ENCODE results near the gene SPRR2B. TPM values are rescaled to one million over a fixed set of nuclear protein-coding genes. Genes with fewer than 3 reads are reported as not detected.

The SPRR2B gene
- total and polyA plus RNA-seq, 2 donors (not counting 3 experiments of a cell fraction or from before 2014, with no cell fraction given), result not detected

DNA sequence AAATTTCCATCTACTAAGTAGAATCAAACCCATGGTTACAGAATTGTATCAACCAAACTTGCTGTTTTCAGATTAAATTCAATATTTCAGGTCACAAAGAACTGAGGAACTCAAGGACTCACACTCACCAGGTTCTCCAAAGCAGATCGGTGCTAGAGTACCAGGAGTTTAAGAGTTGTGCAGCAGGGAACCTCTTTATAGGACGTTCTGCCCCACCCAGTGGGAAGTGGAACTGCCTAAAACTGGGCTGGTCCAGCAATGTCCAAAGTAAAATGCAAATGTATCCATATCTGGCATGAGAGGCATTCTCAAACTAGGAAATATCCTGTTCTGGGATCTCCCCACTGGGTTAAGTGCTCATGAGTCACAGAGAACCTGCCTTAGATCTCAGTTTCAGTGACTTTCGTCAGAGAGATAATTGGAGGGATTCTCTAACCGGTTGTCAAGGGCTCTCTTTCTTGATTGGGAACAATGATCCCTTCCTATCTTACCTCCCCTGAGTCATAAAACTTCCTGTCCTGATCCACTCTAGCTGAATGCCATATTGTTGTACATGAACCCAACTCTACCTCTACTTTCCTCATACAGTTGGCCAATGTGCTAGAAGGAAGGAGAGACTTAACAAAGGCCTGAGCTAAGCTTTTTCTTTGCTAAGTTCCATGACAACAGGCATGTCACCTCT, 30.3 kb downstream of the SPRR2B start, which contains the start of gene SPRR2D:
TSS of gene SPRR2D (minus strand) at position 171 of the 682 bp plus-strand sequence. CDS start 774 bp downstream, outside the sequence.
- Histone ChIP-seq H3K9ac (replicated peaks; ENCODE audit: extremely low read depth, insufficient read depth, low read length) (no peak within 1 kb of the TSS), H3K4me3 (replicated peaks in 1 of 3; ENCODE audit: insufficient read depth in 1 of 3, low read depth in 1 of 3, low read length in 3 of 3) (no peak within 1 kb of the TSS), H2AFZ (ENCODE audit: low read depth, low read length) (no peak within 1 kb of the TSS), H3K9me1 (replicated peaks; ENCODE audit: control insufficient read depth, extremely low read depth, insufficient read depth, low read length) (no peaks in the 10 kb centered on the region), H3K79me2 (ENCODE audit: control insufficient read depth, insufficient read depth, low read length) (no peaks in the 10 kb centered on the region), H4K20me1 (replicated peaks; ENCODE audit: control insufficient read depth, extremely low read depth, insufficient read depth, low read length) (no peaks in the 10 kb centered on the region), H3K27me3 (ENCODE audit: control insufficient read depth in 2 of 2, insufficient read depth in 2 of 2, low read length in 2 of 2) (no peaks in the 10 kb centered on the region), H3K4me1 (ENCODE audit: control insufficient read depth, extremely low read depth, insufficient read depth, low read length) (no peaks in the 10 kb centered on the region), H3K36me3 (ENCODE audit: control insufficient read depth in 2 of 2, extremely low read depth in 1 of 2, insufficient read depth in 2 of 2, low read length in 2 of 2) (no peaks in the 10 kb centered on the region), H3K27ac (ENCODE audit: insufficient read depth, low read depth, low read length) (no peak within 1 kb of the TSS), H3K4me2 (ENCODE audit: insufficient read depth, low read length) (no peak within 1 kb of the TSS), H3K9me3 (replicated peaks; ENCODE audit: control insufficient read depth, insufficient read depth, low read length) (no peaks in the 10 kb centered on the region)
- POLR2A ChIA-PET, result no interaction called here
- CTCF ChIA-PET, result no interaction called here
- DNase-seq (ENCODE audit: low read depth, low spot score), result no peak
- no peak for FAIRE-seq
- TF ChIP-seq EZH2 (IDR thresholded peaks at IDR 0.05; ENCODE audit: borderline replicate concordance, low read depth, low read length, severe bottlenecking), result no peak
- no peak for TF ChIP-seq POLR2AphosphoS5 (IDR thresholded peaks at IDR 0.05; ENCODE audit: insufficient read depth, low read depth, low read length)
- TF ChIP-seq, protein P1, sequence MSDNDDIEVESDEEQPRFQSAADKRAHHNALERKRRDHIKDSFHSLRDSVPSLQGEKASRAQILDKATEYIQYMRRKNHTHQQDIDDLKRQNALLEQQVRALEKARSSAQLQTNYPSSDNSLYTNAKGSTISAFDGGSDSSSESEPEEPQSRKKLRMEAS (IDR thresholded peaks at IDR 0.05; ENCODE audit: insufficient read depth, insufficient read length), result no peak
- no peak for TF ChIP-seq JUN (IDR thresholded peaks at IDR 0.05; ENCODE audit: borderline replicate concordance, insufficient read depth, insufficient read length, low read depth)
- TF ChIP-seq FOS (IDR thresholded peaks at IDR 0.05; ENCODE audit: borderline replicate concordance, insufficient read depth, low read length), result no peak
- no peak for TF ChIP-seq POLR2A (IDR thresholded peaks at IDR 0.05; ENCODE audit: low read depth, low read length)
- TF ChIP-seq CTCF (IDR thresholded peaks at IDR 0.05; ENCODE audit: extremely low read depth in 1 of 2, insufficient read depth in 1 of 2, low read depth in 1 of 2, low read length in 2 of 2), result no peak
- no peak for TF ChIP-seq MYC (IDR thresholded peaks at IDR 0.05; ENCODE audit: low read depth, low read length)
- TF ChIP-seq GATA2 (IDR thresholded peaks at IDR 0.05; ENCODE audit: insufficient read depth, insufficient read length, low read depth, low read length), result no peak
- dilution Hi-C loops (cut with MboI; ENCODE audit: extremely low pct_ligation_motif_present, low sequenced_read_pairs) (no loop called here), intact Hi-C loops (cut with micrococcal nuclease) (no loop called here)
- BruUV-seq (replicated peaks), result no TSS peak
